IPS DF 4.7 (cell line): ENCODE data around the gene FSCN2.
"Not testable (repeated sequence)": the region's sequence is repeated elsewhere in the genome, so short reads cannot be mapped to it uniquely, and the experiment has no call there.

Experiments used
- DNase-seq: peaks from one replicate; pipeline ENCODE4 v3.0.0-alpha.2; 2013; ENCODE audit warnings: low spot score; ENCODE audit errors: extremely low read depth

FSCN2 gene

GRCh38 chr17:81577278-81578000, 49.3 kb downstream of the FSCN2 start:
- DNase-seq = no peak

DNA sequence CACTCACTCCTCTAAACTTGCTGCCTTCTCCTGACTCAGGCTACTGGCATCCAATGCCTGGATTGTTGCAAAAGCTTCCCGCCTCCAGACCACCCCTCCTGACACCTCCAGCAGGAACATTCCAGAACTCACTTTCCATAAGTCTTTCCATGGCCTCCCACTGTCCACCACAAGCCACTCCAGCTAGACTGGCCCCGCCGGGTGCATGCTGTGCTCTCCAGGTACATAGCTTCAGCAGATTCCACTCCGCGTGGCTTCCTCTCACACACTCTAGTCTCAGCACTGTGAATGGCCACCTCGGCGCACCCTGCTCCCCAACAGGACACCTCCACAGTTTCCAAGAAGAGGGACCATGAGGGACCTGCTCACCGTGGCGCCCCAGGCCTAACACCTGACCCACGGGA, 49.9 kb downstream of the FSCN2 start:
- DNase-seq = no peak

GRCh38 chr17:81578561-81579225, 50.5 kb downstream of the FSCN2 start:
- no peak for DNase-seq

GRCh38 chr17:81579298-81579697, 51.1 kb downstream of the FSCN2 start:
- no peak for DNase-seq

DNA sequence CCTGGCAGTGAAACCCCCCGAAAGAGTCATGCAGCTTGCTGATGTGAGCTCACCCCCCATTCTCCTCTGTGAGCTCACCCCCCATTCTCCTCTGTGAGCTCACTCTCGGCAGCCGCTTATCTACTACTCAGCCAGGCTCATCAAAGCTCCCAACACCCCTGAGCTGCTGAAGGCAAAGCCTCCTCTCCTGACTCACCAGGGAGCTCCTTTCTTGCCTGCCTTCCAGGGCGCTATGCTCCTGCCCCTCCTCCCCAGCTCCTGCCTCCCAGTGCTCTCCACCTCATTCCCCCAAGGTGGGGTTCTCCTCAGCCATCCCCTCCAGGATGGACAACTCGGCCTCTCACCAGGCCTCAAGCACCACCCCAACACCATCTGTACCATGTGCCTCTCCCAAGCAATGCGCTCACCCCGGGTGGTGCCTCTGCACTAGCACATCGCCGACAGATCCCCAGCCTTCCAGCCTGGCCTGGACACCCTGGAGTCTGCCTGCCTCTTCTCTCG, 51.7 kb downstream of the FSCN2 start:
- no peak for DNase-seq

DNA sequence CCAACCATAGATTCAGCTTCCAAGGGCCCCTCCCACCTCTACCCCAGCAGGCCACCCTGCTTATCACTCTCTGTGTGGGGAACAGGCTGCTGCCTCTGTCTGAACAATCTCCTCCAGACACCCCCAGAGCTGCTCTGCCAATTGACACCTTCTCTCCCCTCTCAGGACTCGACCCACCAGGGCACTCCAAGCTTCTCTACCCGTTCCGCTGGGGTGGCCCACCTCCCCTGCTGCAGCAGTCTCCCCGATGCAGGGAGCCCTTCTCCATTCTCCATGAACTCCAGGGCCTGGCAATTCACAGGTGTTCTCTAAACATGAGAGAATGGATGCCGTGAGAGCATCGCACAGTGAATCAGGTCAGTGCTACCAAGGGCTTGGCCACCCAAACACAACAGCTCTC, 52.3 kb downstream of the FSCN2 start:
- no peak for DNase-seq

DNA sequence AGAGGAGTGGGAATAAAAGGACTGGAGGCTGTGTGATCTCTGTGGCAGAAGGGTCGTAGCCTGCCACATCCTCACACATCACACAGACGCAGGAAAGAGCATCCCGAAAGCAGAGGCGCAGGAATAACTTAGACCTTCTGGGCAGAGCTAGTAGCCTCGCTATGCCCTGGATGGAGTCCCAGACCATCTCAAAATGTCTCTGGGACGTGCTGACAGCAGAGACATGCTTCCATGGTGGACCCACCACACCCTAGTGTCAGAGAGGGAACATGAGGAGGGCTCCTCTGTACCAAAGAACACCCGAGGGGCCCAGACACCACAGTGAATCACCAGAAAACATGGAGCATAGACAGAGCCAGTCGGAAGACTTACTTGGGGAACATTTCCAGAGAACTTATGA, 53.6 kb downstream of the FSCN2 start:
- no peak for DNase-seq

GRCh38 chr17:81582341-81582740, 54.2 kb downstream of the FSCN2 start:
- DNase-seq = no peak

DNA sequence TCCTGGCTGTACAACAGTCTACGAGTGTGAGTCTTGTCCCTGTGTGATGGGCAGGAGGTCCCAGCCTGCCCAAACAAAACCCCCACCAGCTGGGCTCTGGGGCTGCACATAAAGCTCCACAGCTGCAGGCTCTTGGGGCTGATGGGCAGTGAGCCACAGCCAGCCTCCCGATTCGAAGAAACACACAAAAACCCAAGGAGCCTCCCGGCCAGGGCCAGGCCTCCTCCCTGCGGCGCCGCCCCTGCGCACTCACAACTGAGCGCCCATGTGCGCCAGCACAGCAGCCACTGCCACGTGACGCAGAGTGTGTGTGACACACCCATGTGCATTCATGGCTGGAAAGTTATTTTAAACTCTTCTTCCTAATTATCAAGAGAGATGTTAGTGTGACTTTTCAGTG, 54.6 kb downstream of the FSCN2 start:
- DNase-seq = no peak

DNA sequence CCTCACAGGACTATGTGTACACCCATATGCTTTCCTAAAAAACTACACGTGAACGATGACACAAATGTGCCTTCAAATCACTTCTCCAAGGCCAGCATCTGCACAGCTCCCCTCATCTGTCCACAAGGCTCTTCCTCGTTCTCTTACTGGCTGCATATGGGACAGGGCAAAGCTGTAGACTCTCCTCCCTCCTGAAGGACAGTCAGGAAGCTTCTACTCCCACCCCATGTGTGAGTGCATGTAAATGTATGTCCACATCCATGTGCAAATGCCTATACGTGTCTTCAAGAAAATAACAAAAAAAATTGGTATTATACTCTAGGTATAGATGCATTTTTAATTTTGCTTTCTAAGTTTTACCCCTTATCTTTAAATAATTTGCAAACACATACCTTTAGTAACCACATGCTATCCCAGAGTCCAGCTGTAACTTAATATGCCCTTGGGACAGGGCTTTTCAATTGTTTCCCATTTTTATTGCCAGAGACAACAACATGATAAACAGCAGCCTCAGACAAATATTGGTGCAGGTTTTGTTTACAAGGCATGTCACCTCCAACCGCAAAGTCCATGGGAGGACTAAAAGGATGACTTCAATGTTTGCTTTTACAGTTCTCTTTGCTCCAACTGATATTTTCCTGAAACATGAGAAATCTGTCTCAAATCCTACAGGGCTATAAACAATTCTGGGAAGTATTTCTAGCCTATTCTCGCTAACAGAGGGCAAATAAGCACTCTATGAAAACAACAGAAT, 55.6 kb downstream of the FSCN2 start:
- no peak for DNase-seq

DNA sequence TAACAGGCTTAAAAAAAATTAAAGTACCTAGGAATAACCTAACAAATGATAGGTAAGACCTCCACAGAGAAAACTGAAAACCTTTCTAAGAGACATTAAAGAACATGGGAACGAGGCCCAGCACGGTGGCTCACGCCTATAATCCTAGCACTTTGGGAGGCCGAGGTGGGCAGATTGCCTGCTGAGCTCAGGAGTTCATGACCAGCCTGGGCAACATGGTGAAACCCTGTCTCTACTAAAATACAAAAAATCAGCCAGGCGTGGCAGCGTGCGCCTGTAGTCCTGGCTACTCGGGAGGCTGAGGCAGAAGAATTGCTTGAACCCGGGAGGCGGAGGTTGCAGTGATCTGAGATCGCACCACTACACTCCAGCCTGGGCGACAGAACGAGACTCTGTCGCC, 56.6 kb downstream of the FSCN2 start:
- not testable (repeated sequence) for DNase-seq

- DNase-seq = no peak
Observed at GRCh38 chr17:81586096-81586495, 57.9 kb downstream of the FSCN2 start.
